Measurements from ENCODE around the gene SMIM31.

- TF ChIP-seq CTCF (IDR thresholded peaks at IDR 0.05; ENCODE audit: low read depth, low read length, poor library complexity, severe bottlenecking) (no peak), EZH2phosphoT487 (IDR thresholded peaks at IDR 0.05; ENCODE audit: borderline replicate concordance, low read length) (no peak)
These were observed 61.8 kb downstream of the SMIM31 start for GRCh38 chr4:164815711-164816110.
